ENCODE results near the gene DLG2.

Gene DLG2

GRCh38 chr11:84234011-84234410, 1393.1 kb downstream of the DLG2 start:
- no peak for DNase-seq

GRCh38 chr11:84232511-84232910, 1394.6 kb downstream of the DLG2 start:
- no peak for DNase-seq

GRCh38 chr11:84230402-84230801, 1396.7 kb downstream of the DLG2 start:
- DNase-seq, result no peak

DNA sequence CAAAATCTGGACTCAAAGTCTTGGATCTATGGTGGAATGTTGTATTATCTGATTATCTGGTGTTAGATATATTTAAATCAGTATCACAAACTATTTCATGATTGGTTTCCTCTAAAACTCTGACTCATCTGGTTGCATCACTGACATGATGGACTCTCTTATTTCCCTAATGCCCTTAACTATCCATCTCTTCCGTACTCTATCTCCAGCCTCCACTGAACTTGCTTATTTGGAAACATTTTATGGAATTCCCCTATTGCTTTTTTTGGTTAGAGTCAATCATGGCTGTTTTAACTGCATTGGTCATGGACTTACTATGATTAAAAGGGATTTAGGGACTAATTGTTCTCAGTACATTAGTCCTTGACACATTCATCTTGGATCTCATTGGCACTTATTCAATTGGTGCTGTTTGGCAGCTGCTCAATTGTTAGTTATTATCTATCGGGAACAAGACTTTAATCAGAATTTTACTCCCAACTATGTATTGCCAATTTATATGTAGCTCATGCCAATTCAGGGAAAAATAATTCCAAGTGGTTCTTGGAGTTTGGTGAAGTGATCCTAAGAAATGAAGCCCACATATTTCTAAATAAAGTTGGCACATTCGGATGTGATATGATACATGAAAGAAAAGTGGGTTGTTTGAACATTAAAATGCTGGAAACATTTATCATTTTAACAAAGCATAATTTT, 1399.0 kb downstream of the DLG2 start:
- DNase-seq, result no peak

GRCh38 chr11:84224042-84224441, 1403.1 kb downstream of the DLG2 start:
- peak; percentile 8 for DNase-seq

DNA sequence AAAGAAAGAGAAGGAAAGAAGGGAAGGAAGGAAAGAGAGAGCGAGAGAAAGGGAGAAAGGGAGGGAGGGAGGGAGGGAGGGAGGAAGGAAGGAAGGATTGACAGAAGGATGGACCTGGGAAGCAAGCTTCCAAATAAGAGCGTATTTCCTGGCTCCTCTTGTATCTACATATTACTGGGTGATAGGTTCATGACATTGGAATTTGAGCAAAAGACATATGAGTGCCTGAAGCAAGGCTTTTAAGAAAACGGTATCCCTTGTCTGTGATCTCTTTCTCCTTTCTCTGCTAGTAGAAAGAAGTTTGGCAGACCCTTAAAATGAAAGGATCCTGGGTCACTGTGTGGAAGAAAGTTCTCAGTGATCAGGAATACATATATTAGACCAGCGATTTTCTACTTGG, 1408.8 kb downstream of the DLG2 start:
- no peak for DNase-seq

DNA sequence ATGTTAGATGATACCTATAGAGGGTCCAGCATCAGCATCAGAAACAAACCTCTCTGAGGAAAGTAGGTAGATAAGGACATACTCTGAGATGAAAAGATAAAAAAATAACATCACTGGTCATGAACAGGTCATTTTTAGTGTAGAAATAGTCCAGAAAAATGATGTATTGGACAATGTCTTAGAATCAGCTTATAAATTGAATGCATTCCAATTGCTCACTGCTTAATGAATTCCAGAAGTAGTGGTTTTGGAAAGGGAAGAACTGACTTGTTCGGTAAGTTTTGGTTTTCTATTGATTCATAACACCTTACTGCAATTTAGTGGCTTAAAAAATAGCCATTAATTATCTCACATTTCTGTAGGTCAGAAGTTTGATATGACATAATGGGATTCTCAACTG, 1411.5 kb downstream of the DLG2 start:
- DNase-seq, result peak; percentile 9

DNA sequence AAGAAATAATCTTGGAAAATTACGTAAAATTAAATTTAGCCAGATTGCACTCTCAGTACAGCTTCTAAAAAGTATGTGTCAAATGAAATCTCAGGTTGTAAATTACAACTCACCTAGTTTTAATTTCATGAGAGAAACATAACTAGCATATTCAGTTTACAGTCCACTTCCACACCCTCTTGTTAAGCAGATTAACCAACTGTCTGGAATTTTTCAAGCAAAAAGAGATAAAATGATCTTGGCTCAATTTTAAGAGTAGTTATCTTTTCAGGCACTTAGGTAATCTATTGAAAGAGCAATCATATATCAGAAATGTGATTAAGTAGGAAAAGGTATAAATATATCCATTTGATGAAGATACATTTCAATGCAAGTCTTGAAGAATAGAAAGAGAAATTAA, 1412.6 kb downstream of the DLG2 start:
- no peak for DNase-seq

- no peak for DNase-seq
These were observed 1414.4 kb downstream of the DLG2 start for GRCh38 chr11:84212468-84213390.

- no peak for DNase-seq
These were observed 1415.2 kb downstream of the DLG2 start for GRCh38 chr11:84211896-84212295.

DNA sequence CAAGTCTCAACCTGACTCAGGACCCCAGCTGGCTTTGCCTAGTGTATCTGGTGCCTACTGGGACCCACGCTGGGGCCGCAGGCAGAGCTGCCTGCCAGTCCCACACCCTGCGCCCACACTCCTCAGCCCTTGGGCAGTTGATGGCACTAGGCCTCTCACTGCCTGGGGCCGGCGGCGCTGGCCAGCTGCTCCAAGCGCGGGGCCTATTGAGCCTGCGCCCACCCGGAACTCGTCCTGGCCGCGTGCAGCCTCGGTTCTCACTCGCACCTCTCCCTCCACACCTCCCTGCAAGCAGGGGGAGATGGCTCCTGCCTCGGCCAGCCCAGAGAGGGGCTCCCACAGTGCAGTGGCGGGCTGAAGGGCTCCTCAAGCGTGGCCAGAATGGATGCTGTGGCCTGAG, 1432.4 kb downstream of the DLG2 start:
- no peak for DNase-seq

GRCh38 chr11:84193706-84194105, 1433.4 kb downstream of the DLG2 start:
- no peak for DNase-seq

GRCh38 chr11:84188521-84188920, 1438.6 kb downstream of the DLG2 start:
- DNase-seq, result no peak

DNA sequence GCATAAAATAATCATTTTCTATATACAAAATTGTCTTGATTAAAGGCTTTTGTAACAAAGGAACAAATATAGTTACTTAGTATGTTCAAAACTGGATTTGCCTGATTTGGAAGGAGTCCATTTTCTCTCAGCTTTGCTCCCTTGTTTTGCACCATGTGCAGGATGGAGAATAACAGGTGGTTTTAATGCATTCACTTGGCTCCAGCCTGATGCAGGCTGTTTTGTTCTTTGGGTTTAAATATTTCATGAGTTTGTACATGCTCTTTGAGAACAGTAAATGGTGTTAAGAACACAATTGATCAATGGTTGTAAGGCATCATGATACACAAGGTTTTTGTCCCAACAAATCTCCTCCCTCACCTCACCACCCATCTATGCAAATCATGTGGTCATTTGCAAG, 1454.1 kb downstream of the DLG2 start:
- no peak for DNase-seq

DNA sequence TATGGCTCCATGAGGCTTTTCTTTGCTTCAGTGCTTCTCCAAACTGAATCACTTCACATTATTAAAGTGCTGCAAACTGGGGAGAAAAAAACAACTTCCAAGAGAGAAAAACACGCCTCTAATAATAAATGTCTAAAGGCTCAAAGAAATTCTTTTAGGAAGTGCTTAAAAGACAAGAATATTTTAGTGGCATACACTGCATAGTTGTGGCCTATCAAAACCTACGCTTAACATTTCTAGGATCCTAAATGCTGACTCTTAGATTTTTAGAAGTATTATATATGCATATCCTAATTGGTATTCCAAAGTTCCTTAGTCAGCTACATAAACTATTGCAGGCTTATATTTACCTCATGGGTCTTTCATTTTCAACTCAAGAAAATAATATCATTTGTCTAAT, 1462.0 kb downstream of the DLG2 start:
- peak; percentile 73 for DNase-seq

DNA sequence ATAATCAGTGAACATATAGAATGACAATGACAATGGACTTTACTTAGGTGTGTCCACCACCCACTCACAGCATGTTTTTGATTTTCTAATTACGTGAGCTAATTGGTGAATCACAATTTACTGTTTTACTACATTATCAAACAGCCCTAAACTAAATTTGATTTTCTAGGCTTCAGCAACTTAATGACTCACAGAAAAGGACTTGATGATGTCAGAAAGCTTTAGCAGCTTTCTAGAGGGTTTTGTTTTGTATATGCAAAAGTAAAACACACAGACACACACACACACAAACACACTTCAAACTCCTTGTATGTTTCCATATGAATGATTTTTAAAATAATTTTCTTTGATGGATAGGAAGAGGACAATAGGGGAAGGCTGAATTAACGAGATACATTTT, 1462.4 kb downstream of the DLG2 start:
- DNase-seq, result peak; percentile 34

- no peak for DNase-seq
These were observed 1464.0 kb downstream of the DLG2 start for GRCh38 chr11:84163116-84163515.

DNA sequence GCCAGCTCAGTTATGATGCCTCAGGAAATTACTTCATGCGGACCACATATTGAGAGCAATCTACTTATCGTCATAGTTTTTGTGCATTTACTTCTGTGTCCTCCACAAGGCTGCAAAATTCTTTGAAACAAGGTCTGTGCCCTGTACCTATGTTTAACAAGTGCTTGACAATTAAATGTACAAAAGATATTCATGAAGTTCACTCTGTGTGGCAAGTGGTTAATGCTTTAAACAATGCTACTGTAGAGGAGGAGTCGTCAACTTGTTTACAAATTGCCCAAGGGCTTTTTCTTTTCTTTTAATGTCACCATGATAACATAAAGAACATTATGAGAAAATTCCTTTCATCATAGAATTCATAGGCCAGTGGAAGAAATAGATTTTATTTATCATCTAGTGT, 1469.5 kb downstream of the DLG2 start:
- DNase-seq, result no peak

DNA sequence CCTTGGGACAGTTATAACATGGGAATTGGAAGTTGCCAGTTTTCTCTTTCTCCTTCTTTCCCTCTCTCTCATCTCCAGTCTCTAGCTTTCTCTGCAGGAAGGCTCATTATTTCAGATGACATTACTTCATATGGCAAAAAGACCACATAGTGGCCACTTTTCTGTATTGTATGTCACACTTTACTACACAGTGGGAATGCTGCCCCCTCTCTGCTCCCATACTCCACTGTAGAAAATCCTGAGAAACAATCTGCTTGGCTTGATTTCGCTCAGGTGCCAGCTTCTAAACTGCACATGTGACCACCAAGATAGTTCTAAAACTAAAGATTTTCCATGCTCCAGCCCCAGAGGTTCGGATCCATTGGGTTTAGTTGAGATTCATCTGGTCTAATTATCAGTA, 1480.3 kb downstream of the DLG2 start:
- no peak for DNase-seq

DNA sequence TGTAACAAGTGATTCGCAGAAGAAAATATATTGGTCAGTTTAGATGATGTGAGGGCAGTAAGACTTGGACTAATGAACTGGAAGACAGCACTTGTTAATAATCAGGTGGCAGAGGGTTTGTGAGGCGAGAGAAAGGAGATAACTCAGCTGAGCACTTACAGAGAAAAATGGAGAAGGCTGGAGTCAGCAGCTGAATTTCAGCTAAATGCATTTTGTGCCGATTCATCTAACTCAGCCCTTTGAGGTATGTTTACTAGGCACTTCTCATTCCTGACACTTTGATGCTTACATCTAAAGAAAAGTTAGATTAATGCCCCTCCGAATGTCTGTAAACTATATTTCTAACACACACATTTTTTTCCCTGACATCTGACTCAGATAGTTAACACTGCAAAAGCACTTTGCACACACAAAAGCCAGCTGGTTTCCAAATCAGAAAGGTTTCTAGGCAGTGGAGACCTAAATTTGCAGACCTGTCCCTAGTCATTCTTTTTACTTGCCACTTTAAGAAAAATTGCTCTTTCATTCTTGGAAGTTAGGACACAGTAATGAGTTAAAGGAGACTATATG, 1481.4 kb downstream of the DLG2 start:
- no peak for DNase-seq

GRCh38 chr11:84144531-84144930, 1482.6 kb downstream of the DLG2 start:
- no peak for DNase-seq

DNA sequence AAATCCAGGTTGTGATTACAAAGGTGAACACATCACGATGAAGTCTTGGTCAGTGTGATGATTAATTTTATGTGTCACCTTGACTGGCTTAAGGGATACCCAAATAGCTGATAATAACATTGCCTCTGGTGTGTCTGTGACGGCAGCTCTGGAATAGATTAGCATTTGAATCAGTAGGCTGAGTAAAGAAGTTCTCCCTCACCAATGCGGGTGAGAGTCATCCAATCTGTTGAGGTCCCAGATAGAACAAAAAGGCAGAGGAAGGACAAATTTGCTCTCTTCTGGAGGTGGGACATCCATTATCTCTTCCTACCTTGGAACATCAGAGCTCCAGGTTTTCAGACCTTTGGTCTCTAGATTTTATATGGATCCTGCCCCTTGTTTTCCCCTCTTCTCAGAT, 1484.7 kb downstream of the DLG2 start:
- DNase-seq, result no peak

- DNase-seq, result no peak
These were observed 1486.6 kb downstream of the DLG2 start for GRCh38 chr11:84140386-84141169.

All from fibroblast of skin of right biceps (primary cell).